Fibroblast of villous mesenchyme (primary cell): ENCODE data around the gene TBC1D22A. TPM values are rescaled to one million over a fixed set of nuclear protein-coding genes. Genes with fewer than 3 reads are reported as not detected.

Experiments used
- DNase-seq: peaks from one replicate; pipeline ENCODE4 v3.0.0-alpha.2; 2010; ENCODE audit warnings: low read depth
- H3K4me3 ChIP-seq: 2 replicates; pipeline ENCODE4 v1.5.1; 2011; ENCODE audit warnings: low read depth, mild to moderate bottlenecking, low read length
- total RNA-seq: library from RNA; depleted of rRNA; stranded (reverse); fragments of >200 nt; gene quantifications from 2 replicates; pipeline ENCODE4 v1.2.3, GENCODE V29; 2012
- TF ChIP-seq, protein P1 (sequence below): IDR thresholded peaks from 2 replicates; pipeline ENCODE4 v1.5.1; 2012; ENCODE audit warnings: low read depth, mild to moderate bottlenecking, low read length; ENCODE audit not compliant: insufficient read depth

TBC1D22A gene
- total RNA-seq, 1 donor = 12.5 TPM

DNA sequence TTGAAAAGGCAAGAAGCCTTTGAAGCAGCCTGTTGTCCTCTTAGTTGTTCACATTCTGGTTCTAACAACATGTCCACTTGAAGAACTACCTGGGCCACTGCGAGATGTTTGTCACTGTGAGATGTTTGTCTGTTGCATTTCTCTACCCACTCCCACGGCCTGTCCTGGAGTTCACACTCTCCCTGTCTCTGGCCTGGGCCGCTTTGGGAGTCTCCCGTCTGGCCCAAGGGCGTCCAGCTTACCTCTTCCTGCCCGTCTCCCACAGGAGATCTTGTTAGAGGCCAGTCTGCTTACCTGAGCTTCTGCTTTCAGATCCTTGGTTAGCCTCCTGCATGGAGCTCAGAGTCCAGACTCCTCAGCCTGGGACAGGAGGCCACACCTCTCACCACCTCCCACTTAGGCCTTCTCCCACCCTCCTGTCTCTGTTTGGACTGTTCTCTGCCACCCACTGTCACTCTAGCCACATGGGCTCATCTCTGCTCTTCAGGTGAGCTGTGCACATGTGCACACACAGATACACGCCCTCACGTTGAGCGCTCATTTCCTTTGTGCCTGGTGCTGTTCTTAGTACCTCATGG lies 66.0 kb downstream of the TBC1D22A start:
- no peak for DNase-seq
- H3K4me3 ChIP-seq = no peak overlapping the region
- TF ChIP-seq, protein P1, sequence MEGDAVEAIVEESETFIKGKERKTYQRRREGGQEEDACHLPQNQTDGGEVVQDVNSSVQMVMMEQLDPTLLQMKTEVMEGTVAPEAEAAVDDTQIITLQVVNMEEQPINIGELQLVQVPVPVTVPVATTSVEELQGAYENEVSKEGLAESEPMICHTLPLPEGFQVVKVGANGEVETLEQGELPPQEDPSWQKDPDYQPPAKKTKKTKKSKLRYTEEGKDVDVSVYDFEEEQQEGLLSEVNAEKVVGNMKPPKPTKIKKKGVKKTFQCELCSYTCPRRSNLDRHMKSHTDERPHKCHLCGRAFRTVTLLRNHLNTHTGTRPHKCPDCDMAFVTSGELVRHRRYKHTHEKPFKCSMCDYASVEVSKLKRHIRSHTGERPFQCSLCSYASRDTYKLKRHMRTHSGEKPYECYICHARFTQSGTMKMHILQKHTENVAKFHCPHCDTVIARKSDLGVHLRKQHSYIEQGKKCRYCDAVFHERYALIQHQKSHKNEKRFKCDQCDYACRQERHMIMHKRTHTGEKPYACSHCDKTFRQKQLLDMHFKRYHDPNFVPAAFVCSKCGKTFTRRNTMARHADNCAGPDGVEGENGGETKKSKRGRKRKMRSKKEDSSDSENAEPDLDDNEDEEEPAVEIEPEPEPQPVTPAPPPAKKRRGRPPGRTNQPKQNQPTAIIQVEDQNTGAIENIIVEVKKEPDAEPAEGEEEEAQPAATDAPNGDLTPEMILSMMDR = no peak

GRCh38 chr22:46829117-46829891 lies 66.9 kb downstream of the TBC1D22A start:
- TF ChIP-seq, protein P1 = no peak
- DNase-seq = peak; percentile 90
- H3K4me3 ChIP-seq = no peak overlapping the region

- TF ChIP-seq, protein P1 = no peak
- peak; percentile 44 for DNase-seq
- no peak overlapping the region for H3K4me3 ChIP-seq
Observed at GRCh38 chr22:46829941-46830715, 67.7 kb downstream of the TBC1D22A start.

DNA sequence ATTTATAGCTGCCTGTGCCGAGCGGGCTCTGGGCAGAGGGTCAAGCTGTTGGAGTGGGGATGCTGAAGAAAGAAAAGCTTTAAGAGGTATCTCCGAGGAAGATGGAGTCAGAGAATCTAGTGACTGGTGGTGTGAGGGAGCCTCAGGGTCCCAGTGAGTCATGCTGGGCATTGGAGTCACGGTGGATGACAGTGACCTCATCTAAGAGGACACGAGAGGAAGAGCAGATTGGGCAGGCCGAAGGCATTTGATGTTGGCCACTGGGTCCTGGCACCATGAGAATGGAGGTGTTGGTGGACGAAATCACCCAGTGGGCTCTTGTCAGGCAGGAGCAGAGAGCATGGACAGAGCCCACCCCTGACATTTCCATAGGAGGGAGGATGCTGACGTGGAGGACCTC lies 68.4 kb downstream of the TBC1D22A start:
- TF ChIP-seq, protein P1 = no peak
- no peak overlapping the region for H3K4me3 ChIP-seq
- DNase-seq = no peak

- TF ChIP-seq, protein P1 = peak; percentile 33
- H3K4me3 ChIP-seq = no peak overlapping the region
- peak; percentile 29 for DNase-seq
Observed at GRCh38 chr22:46833228-46833627, 70.8 kb downstream of the TBC1D22A start.

DNA sequence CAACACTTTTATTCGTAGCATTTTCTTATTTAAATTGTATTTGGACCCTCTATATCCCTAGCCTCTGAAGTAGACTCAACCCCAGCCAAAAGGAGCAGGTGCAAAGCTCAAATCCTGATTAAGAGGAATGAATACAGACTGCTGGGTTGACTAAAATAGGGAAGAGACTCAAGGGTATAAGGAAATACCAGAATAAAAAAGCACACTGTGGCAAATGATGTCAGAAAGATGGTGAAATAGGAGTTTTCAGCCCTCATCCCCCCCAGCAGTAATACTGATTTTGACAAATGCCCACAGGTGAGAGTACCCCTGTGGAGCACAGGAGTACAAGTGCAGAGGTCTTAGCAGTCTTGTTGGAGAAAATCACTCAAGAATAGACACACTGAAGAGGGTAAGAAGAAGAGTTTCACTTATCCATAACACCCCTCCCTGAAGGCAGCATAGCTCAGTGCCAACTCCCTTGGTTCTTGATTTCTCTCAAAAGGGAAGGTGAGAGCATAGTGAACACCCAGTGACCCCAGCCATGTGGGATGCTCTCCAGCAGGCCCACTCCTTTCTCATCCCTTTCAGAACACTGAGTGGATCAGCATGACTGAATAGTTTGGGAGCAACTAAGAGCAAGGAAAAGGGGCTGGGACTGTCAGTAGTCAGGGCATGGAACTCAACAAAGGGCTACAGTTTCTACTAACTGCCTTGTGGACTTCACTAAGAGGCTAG lies 71.7 kb downstream of the TBC1D22A start:
- no peak overlapping the region for H3K4me3 ChIP-seq
- TF ChIP-seq, protein P1 = no peak
- no peak for DNase-seq
